A673 (cell line): ENCODE data around the gene UVSSA.

Source experiments
- CTCF ChIP-seq: fragments of 300-800, 200-600 bp; sonication (generic); conservative IDR thresholded peaks from 2 replicates; pipeline ENCODE4 v1.5.1; 2017; ENCODE audit warnings: low read depth, mild to moderate bottlenecking, antibody characterized with exemption, low read length, moderate library complexity, mixed read lengths
- EZH2 ChIP-seq: fragments of 200-600 bp; sonication (generic); IDR thresholded peaks from 2 replicates; pipeline ENCODE4 v1.6.1; 2017; ENCODE audit warnings: borderline replicate concordance, low read depth, mild to moderate bottlenecking, mixed read lengths, antibody characterized with exemption, low read length; ENCODE audit not compliant: poor library complexity, severe bottlenecking

GRCh38 chr4:1373892-1374705 lies 27.1 kb downstream of the UVSSA start:
- no peak for TF ChIP-seq CTCF
- no peak for TF ChIP-seq EZH2
